HCT116 (cell line): Measurements from ENCODE around the gene GABPB1. TPM values are rescaled to one million over a fixed set of nuclear protein-coding genes. Genes with fewer than 3 reads are reported as not detected.

Source experiments
- ATAC-seq: fragments of 200-7000 bp; cut with Tn5 transposase; 2 replicates; pipeline ENCODE4 v1.9.1; 2020; ENCODE audit warnings: mild to moderate bottlenecking, moderate library complexity
- BruUV-seq: library from RNA; stranded (reverse); fragments of 400-500 nt; replicated peaks from 2 replicates; lab custom pipeline; 2021; lab: Mats Ljungman, UMichigan
- CTCF ChIA-PET: fragments of 300-600 bp; sonication (Branson Sonifier 250); formaldehyde crosslinking; loops from one replicate; lab custom pipeline; 2021; ENCODE audit warnings: antibody characterized with exemption; lab: Charles Lee
- POLR2A ChIA-PET: fragments of 300-600, 350-600 bp; sonication (Branson Sonifier 250); formaldehyde crosslinking; loops from one replicate; lab custom pipeline; 2021; ENCODE audit warnings: antibody characterized with exemption; lab: Charles Lee
- RAD21 ChIA-PET, 2 experiments: fragments of 300-600 bp; sonication (Branson Sonifier 250); formaldehyde crosslinking; loops; one replicate each; lab custom pipeline; 2023; ENCODE audit warnings: low total read pairs in 2 of 2; ENCODE audit not compliant: uncharacterized antibody in 2 of 2, unreplicated experiment in 2 of 2, low non-redundant PET in 1 of 2; lab: Charles Lee
- DNase-seq: peaks from one replicate; pipeline ENCODE4 v3.0.0-alpha.2; 2010; ENCODE audit warnings: low read depth, low spot score
- H2AFZ ChIP-seq: fragments of 200-600 bp; shearing (Covaris generic), sonication (generic); 2 replicates; pipeline ENCODE4 v1.6.1; 2017; ENCODE audit warnings: low read depth, mixed run types, mixed read lengths, antibody characterized with exemption, low read length; ENCODE audit not compliant: poor library complexity, severe bottlenecking
- H3K27ac ChIP-seq: 2 replicates; pipeline ENCODE4 v1.5.1; 2012; ENCODE audit warnings: low read depth, low read length
- H3K27me3 ChIP-seq: fragments of 200-600 bp; sonication (generic); 2 replicates; pipeline ENCODE4 v1.6.1; 2016; ENCODE audit warnings: mixed run types, low read length, mixed read lengths; ENCODE audit not compliant: insufficient read depth
- H3K36me3 ChIP-seq, 2 experiments: fragments of 200-500 bp in 1 of 2; fragments of 200-600 bp in 1 of 2; sonication (Bioruptor generic) in 1 of 2; sonication (generic) in 1 of 2; 2 replicates each; pipeline versions ENCODE4 v1.5.1 to v1.6.1; 2014 to 2016; ENCODE audit warnings: low read length in 2 of 2, inconsistent platforms in 1 of 2, mixed read lengths in 1 of 2, mixed run types in 1 of 2; ENCODE audit not compliant: insufficient read depth in 2 of 2, control insufficient read depth in 1 of 2
- H3K4me1 ChIP-seq, 2 experiments: fragments of 200-600 bp in 1 of 2; sonication (generic) in 1 of 2; 2 replicates each; pipeline versions ENCODE4 v1.5.1 to v1.6.1; 2012 to 2017; ENCODE audit warnings: low read length in 2 of 2, inconsistent platforms in 1 of 2, mild to moderate bottlenecking in 1 of 2, mixed read lengths in 1 of 2, mixed run types in 1 of 2, moderate library complexity in 1 of 2; ENCODE audit not compliant: insufficient read depth in 2 of 2, control insufficient read depth in 1 of 2
- H3K4me2 ChIP-seq: fragments of 200-600 bp; sonication (generic); 2 replicates; pipeline ENCODE4 v1.6.1; 2017; ENCODE audit warnings: mixed run types, low read length, mixed read lengths
- H3K4me3 ChIP-seq, 2 experiments: fragments of 200-600 bp in 1 of 2; sonication (generic) in 1 of 2; replicated peaks in 1 of 2; 2 replicates each; pipeline ENCODE4 v1.5.1; 2011 to 2016; ENCODE audit warnings: low read length in 2 of 2, control low read depth in 1 of 2, low read depth in 1 of 2, mild to moderate bottlenecking in 1 of 2, mixed read lengths in 1 of 2, mixed run types in 1 of 2
- H3K79me2 ChIP-seq: fragments of 200-600 bp; sonication (generic); 2 replicates; pipeline ENCODE4 v1.6.1; 2017; ENCODE audit warnings: mild to moderate bottlenecking, mixed run types, low read length, moderate library complexity, mixed read lengths; ENCODE audit not compliant: insufficient read depth
- H3K9ac ChIP-seq: fragments of 200-600 bp; sonication (generic); 2 replicates; pipeline ENCODE4 v1.6.1; 2016; ENCODE audit warnings: low read length, mixed read lengths
- H3K9me2 ChIP-seq: fragments of 200-600 bp; sonication (generic), shearing (Covaris generic); 2 replicates; pipeline ENCODE4 v1.6.1; 2017; ENCODE audit warnings: mixed run types, mild to moderate bottlenecking, moderate library complexity; ENCODE audit not compliant: insufficient read depth
- H3K9me3 ChIP-seq, 2 experiments: fragments of 200-500 bp in 1 of 2; fragments of 200-600 bp in 1 of 2; sonication (Bioruptor generic) in 1 of 2; sonication (generic) in 1 of 2; 2 replicates each; pipeline ENCODE4 v1.6.1; 2014 to 2017; ENCODE audit warnings: low read length in 2 of 2, mixed read lengths in 2 of 2, inconsistent platforms in 1 of 2, low read depth in 1 of 2, mild to moderate bottlenecking in 1 of 2, mixed run types in 1 of 2, moderate library complexity in 1 of 2; ENCODE audit not compliant: control insufficient read depth in 1 of 2, insufficient read depth in 1 of 2
- H4K20me1 ChIP-seq: fragments of 200-600 bp; sonication (generic), shearing (Covaris generic); 2 replicates; pipeline ENCODE4 v1.6.1; 2017; ENCODE audit warnings: mixed run types, mild to moderate bottlenecking, moderate library complexity; ENCODE audit not compliant: insufficient read depth
- CBX3 ChIP-seq: IDR thresholded peaks from 2 replicates; pipeline ENCODE4 v1.6.1; 2012; ENCODE audit warnings: low read depth
- CEBPB ChIP-seq: IDR thresholded peaks from 2 replicates; pipeline ENCODE4 v1.6.1; 2012; ENCODE audit warnings: low read depth
- CTCF ChIP-seq, 3 experiments: fragments of 200-600 bp in 1 of 3; sonication (generic) in 1 of 3; IDR thresholded peaks in 2 of 3; conservative IDR thresholded peaks in 1 of 3; 2 replicates each; pipeline ENCODE4 v1.5.1; 2012 to 2017; ENCODE audit warnings: low read depth in 2 of 3, low read length in 2 of 3, antibody characterized with exemption in 1 of 3, borderline replicate concordance in 1 of 3, control low read depth in 1 of 3, mild to moderate bottlenecking in 1 of 3, mixed read lengths in 1 of 3, mixed run types in 1 of 3, moderate library complexity in 1 of 3; ENCODE audit not compliant: insufficient read depth in 1 of 3
- EGR1 ChIP-seq: IDR thresholded peaks from 2 replicates; pipeline ENCODE4 v1.6.1; 2012; ENCODE audit warnings: low read depth
- ELF1 ChIP-seq: IDR thresholded peaks from 2 replicates; pipeline ENCODE4 v1.6.1; 2012; ENCODE audit warnings: low read depth, borderline replicate concordance
- EZH2 ChIP-seq: fragments of 200-600 bp; sonication (generic); IDR thresholded peaks from 2 replicates; pipeline ENCODE4 v1.6.1; 2017; ENCODE audit warnings: antibody characterized with exemption, mixed run types
- EZH2phosphoT487 ChIP-seq: fragments of 200-600 bp; IDR thresholded peaks from 2 replicates; pipeline ENCODE4 v1.6.1; 2018; ENCODE audit warnings: antibody characterized with exemption, borderline replicate concordance
- FOSL1 ChIP-seq: IDR thresholded peaks from 2 replicates; pipeline ENCODE4 v1.6.1; 2012; ENCODE audit warnings: low read depth
- MAX ChIP-seq: IDR thresholded peaks from 2 replicates; pipeline ENCODE4 v1.6.1; 2012
- RAD21 ChIP-seq: IDR thresholded peaks from 2 replicates; pipeline ENCODE4 v1.6.1; 2012; ENCODE audit warnings: low read depth, mild to moderate bottlenecking
- REST ChIP-seq: IDR thresholded peaks from 2 replicates; pipeline ENCODE4 v1.6.1; 2012; ENCODE audit warnings: low read depth
- SP1 ChIP-seq: IDR thresholded peaks from 2 replicates; pipeline ENCODE4 v1.6.1; 2012; ENCODE audit warnings: low read depth
- SRF ChIP-seq: IDR thresholded peaks from 2 replicates; pipeline ENCODE4 v1.6.1; 2012; ENCODE audit warnings: low read depth
- TCF7L2 ChIP-seq: IDR thresholded peaks from 2 replicates; pipeline ENCODE4 v1.7.0; 2011; ENCODE audit warnings: borderline replicate concordance, inconsistent platforms; ENCODE audit not compliant: insufficient read depth, insufficient read length; ENCODE audit errors: extremely low read depth
- ZNF274 ChIP-seq: fragments of 200-500 bp; sonication (Bioruptor generic); IDR thresholded peaks from 2 replicates; pipeline ENCODE4 v1.6.1; 2014; ENCODE audit warnings: mild to moderate bottlenecking, low read depth, low read length, inconsistent platforms
- intact Hi-C: fragments of 100-400 bp; cut with micrococcal nuclease; formaldehyde crosslinking; loops from 2 replicates; pipeline ENCODE4 v1.10.0; 2022
- total RNA-seq: library from RNA; stranded (reverse); gene quantifications from one replicate; pipeline ENCODE4 v1.2.1, GENCODE V29; 2021; ENCODE audit not compliant: unreplicated experiment
- TF ChIP-seq, protein P1 (sequence below): IDR thresholded peaks from 2 replicates; pipeline ENCODE4 v1.6.1; 2011; ENCODE audit warnings: mild to moderate bottlenecking, low read length, moderate library complexity; ENCODE audit not compliant: insufficient replicate concordance; ENCODE audit errors: extremely low read depth

GABPB1 gene
- total RNA-seq, 1 experiment from 2014 or later: 20.1 TPM

- no peak for TF ChIP-seq REST
Observed at GRCh38 chr15:50341616-50342136, 13.3 kb downstream of the GABPB1 start (continued).

GRCh38 chr15:50340416-50340815 is 14.6 kb downstream of the GABPB1 start:
- Histone ChIP-seq H4K20me1 (no peaks in the 10 kb centered on the region), H3K9me3 (no peaks in the 10 kb centered on the region), H3K9ac (no peak overlapping the region), H2AFZ (no peak overlapping the region)
- intact Hi-C loops: loop anchor here (10.0 kb wide), 1 partner anchor 56 kb away; no protein-coding TSS in a partner anchor
- ATAC-seq (no peak), DNase-seq (no peak)
- TF ChIP-seq CEBPB (no peak), SRF (no peak), EGR1 (no peak), MAX (no peak), TCF7L2 (no peak), RAD21 (no peak), FOSL1 (no peak), ELF1 (no peak), EZH2phosphoT487 (no peak), CBX3 (no peak), SP1 (no peak), EZH2 (no peak), CTCF (IDR thresholded peaks at IDR 0.05 in 2 of 3, conservative IDR thresholded peaks at IDR 0.05 in 1 of 3; ENCODE audit: borderline replicate concordance in 1 of 3, insufficient read depth in 1 of 3, low read depth in 2 of 3, low read length in 2 of 3) (no peak), ZNF274 (no peak)
- TF ChIP-seq, protein P1, sequence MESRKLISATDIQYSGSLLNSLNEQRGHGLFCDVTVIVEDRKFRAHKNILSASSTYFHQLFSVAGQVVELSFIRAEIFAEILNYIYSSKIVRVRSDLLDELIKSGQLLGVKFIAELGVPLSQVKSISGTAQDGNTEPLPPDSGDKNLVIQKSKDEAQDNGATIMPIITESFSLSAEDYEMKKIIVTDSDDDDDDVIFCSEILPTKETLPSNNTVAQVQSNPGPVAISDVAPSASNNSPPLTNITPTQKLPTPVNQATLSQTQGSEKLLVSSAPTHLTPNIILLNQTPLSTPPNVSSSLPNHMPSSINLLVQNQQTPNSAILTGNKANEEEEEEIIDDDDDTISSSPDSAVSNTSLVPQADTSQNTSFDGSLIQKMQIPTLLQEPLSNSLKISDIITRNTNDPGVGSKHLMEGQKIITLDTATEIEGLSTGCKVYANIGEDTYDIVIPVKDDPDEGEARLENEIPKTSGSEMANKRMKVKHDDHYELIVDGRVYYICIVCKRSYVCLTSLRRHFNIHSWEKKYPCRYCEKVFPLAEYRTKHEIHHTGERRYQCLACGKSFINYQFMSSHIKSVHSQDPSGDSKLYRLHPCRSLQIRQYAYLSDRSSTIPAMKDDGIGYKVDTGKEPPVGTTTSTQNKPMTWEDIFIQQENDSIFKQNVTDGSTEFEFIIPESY: no peak
- TF ChIP-seq, all 23 proteins: peak for 0
- Histone ChIP-seq H3K4me2 (no peak overlapping the region), H3K9me2 (no peaks in the 10 kb centered on the region), H3K4me1 (no peaks in the 10 kb centered on the region), H3K4me3 (no peak overlapping the region), H3K27me3 (no peaks in the 10 kb centered on the region), H3K27ac (no peak overlapping the region), H3K36me3 (no peaks in the 10 kb centered on the region), H3K79me2 (peaks cover 36% of the 10 kb centered on the region)
- BruUV-seq: no TSS peak
- ChIA-PET POLR2A (no interaction called here), RAD21 (no interaction called here), CTCF (interaction anchor here (0.6 kb wide), 1 partner anchor 36 kb away, joined by 3 read pairs; no protein-coding TSS in a partner anchor)
